Measurements from ENCODE around the gene ANXA1. TPM values are rescaled to one million over a fixed set of nuclear protein-coding genes. Genes with fewer than 3 reads are reported as not detected.

The ANXA1 gene
- total and polyA plus RNA-seq, 4 donors: 4.8 to 28.6 (median 14.5) TPM

DNA sequence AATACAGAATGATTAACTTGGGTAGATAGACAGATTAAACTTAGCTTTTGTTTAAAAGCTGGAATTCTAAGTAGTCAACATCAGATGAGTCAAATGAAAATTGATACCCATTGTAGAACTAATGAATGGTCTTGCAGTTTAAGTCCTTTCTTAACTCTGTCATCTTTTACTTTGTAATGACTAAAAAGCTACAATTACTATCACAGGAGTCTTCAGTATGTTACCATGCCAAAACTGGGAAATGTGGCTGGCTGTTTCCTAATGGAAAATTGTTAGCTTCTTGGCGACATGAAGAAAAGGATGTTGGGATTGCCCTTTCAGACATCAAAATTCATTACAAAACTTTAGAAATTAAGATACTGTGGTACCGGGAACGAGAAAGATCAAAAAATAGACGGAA lies 20.2 kb upstream of the ANXA1 start:
- 71% methylated on average over 4 of the region's 4 CpGs for whole genome bisulfite sequencing
- H3K9me3 ChIP-seq (ENCODE audit: control insufficient read depth in 4 of 4, low read length in 3 of 4): no peaks in the 10 kb centered on the region
- H3K4me1 ChIP-seq (ENCODE audit: control insufficient read depth in 4 of 4, insufficient read depth in 4 of 4, low read length in 3 of 4): no peaks in the 10 kb centered on the region
- H3K27ac ChIP-seq (ENCODE audit: low read depth in 1 of 2, low read length in 2 of 2): peak overlapping the region in 1 of 2 donors; percentile 78
- H3K9ac ChIP-seq (ENCODE audit: low read depth in 1 of 2, low read length in 2 of 2): no peak overlapping the region
- H3K4me3 ChIP-seq (ENCODE audit: low read depth in 1 of 3, low read length in 3 of 3): no peak overlapping the region
- H3K27me3 ChIP-seq (ENCODE audit: control insufficient read depth in 4 of 4, insufficient read depth in 4 of 4, low read length in 3 of 4): no peaks in the 10 kb centered on the region
- TF ChIP-seq GABPA (IDR thresholded peaks at IDR 0.05 in 1 of 2, conservative IDR thresholded peaks at IDR 0.05 in 1 of 2) (no peak), HNF4A (conservative IDR thresholded peaks at IDR 0.05) (no peak)
- no peak for DNase-seq (ENCODE audit: low spot score)
- no peaks in the 10 kb centered on the region for H3K36me3 ChIP-seq (ENCODE audit: control insufficient read depth in 4 of 4, insufficient read depth in 3 of 4, low read depth in 1 of 4, low read length in 3 of 4)

GRCh38 chr9:73132034-73132776 lies 19.5 kb upstream of the ANXA1 start:
- Histone ChIP-seq H3K4me3 (ENCODE audit: low read depth in 1 of 3, low read length in 3 of 3) (peak overlapping the region; percentile 6 to 42 (median 38)), H3K27me3 (ENCODE audit: control insufficient read depth in 4 of 4, insufficient read depth in 4 of 4, low read length in 3 of 4) (no peaks in the 10 kb centered on the region), H3K9ac (ENCODE audit: low read depth in 1 of 2, low read length in 2 of 2) (peak overlapping the region; percentile 58 to 59), H3K27ac (ENCODE audit: low read depth in 1 of 2, low read length in 2 of 2) (peak overlapping the region; percentile 77 to 78), H3K36me3 (ENCODE audit: control insufficient read depth in 4 of 4, insufficient read depth in 3 of 4, low read depth in 1 of 4, low read length in 3 of 4) (no peaks in the 10 kb centered on the region), H3K9me3 (ENCODE audit: control insufficient read depth in 4 of 4, low read length in 3 of 4) (no peaks in the 10 kb centered on the region), H3K4me1 (ENCODE audit: control insufficient read depth in 4 of 4, insufficient read depth in 4 of 4, low read length in 3 of 4) (no peaks in the 10 kb centered on the region)
- WGBS: 43% methylated on average over 15 of the region's 15 CpGs
- DNase-seq (ENCODE audit: low spot score): peak; percentile 38
- TF ChIP-seq EGR1 (IDR thresholded peaks at IDR 0.05; ENCODE audit: low read depth in 2 of 2): no peak
- TF ChIP-seq ZBTB33 (IDR thresholded peaks at IDR 0.05): no peak
- TF ChIP-seq YY1 (IDR thresholded peaks at IDR 0.05): no peak
- TF ChIP-seq, protein P1, sequence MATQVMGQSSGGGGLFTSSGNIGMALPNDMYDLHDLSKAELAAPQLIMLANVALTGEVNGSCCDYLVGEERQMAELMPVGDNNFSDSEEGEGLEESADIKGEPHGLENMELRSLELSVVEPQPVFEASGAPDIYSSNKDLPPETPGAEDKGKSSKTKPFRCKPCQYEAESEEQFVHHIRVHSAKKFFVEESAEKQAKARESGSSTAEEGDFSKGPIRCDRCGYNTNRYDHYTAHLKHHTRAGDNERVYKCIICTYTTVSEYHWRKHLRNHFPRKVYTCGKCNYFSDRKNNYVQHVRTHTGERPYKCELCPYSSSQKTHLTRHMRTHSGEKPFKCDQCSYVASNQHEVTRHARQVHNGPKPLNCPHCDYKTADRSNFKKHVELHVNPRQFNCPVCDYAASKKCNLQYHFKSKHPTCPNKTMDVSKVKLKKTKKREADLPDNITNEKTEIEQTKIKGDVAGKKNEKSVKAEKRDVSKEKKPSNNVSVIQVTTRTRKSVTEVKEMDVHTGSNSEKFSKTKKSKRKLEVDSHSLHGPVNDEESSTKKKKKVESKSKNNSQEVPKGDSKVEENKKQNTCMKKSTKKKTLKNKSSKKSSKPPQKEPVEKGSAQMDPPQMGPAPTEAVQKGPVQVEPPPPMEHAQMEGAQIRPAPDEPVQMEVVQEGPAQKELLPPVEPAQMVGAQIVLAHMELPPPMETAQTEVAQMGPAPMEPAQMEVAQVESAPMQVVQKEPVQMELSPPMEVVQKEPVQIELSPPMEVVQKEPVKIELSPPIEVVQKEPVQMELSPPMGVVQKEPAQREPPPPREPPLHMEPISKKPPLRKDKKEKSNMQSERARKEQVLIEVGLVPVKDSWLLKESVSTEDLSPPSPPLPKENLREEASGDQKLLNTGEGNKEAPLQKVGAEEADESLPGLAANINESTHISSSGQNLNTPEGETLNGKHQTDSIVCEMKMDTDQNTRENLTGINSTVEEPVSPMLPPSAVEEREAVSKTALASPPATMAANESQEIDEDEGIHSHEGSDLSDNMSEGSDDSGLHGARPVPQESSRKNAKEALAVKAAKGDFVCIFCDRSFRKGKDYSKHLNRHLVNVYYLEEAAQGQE (IDR thresholded peaks at IDR 0.05): no peak
- TF ChIP-seq SP1 (IDR thresholded peaks at IDR 0.05): peak; percentile 9
- TF ChIP-seq GABPA (IDR thresholded peaks at IDR 0.05 in 1 of 2, conservative IDR thresholded peaks at IDR 0.05 in 1 of 2): peak in 1 of 2 donors; percentile 11
- TF ChIP-seq, protein P2, sequence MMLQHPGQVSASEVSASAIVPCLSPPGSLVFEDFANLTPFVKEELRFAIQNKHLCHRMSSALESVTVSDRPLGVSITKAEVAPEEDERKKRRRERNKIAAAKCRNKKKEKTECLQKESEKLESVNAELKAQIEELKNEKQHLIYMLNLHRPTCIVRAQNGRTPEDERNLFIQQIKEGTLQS (IDR thresholded peaks at IDR 0.05): no peak
- TF ChIP-seq, protein P3, sequence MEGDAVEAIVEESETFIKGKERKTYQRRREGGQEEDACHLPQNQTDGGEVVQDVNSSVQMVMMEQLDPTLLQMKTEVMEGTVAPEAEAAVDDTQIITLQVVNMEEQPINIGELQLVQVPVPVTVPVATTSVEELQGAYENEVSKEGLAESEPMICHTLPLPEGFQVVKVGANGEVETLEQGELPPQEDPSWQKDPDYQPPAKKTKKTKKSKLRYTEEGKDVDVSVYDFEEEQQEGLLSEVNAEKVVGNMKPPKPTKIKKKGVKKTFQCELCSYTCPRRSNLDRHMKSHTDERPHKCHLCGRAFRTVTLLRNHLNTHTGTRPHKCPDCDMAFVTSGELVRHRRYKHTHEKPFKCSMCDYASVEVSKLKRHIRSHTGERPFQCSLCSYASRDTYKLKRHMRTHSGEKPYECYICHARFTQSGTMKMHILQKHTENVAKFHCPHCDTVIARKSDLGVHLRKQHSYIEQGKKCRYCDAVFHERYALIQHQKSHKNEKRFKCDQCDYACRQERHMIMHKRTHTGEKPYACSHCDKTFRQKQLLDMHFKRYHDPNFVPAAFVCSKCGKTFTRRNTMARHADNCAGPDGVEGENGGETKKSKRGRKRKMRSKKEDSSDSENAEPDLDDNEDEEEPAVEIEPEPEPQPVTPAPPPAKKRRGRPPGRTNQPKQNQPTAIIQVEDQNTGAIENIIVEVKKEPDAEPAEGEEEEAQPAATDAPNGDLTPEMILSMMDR (IDR thresholded peaks at IDR 0.05; ENCODE audit: low read depth, low read length, missing input control): no peak
- TF ChIP-seq HNF4G (IDR thresholded peaks at IDR 0.05): no peak
- no peak for TF ChIP-seq MAX (IDR thresholded peaks at IDR 0.05)
- peak in 1 of 2 donors; percentile 15 for TF ChIP-seq RAD21 (IDR thresholded peaks at IDR 0.05)

Data from liver (tissue), 9 donors.